Measurements from ENCODE around the gene COPA. TPM values are rescaled to one million over a fixed set of nuclear protein-coding genes. Genes with fewer than 3 reads are reported as not detected.

The COPA gene
- total RNA-seq, 1 donor from 2014 or later: 178 TPM

DNA sequence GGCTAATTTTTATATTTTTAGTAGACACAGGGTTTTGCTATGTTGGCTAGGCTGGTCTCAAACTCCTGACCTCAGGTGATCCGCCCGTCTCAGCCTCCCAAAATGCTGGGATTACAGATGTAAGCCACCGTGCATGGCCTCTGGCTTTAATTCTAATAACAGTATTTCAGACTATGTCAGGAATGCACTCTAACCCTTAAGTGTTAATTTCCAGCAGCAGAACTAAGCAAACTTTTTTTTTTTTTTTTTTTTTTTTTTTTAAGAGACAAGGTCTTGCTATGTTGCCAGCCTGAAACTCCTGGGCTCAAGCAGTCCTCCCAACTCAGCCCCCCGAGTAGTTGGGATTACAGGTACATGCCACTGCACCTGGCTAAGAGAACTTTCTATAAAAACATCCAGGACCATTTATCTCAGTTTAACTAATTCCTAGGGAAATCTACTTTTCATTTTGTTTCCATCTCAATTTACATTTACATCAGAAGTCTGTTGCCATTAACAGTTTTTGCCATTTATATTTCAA, 87.2 kb downstream of the COPA start:
- H3K4me3 Mint-ChIP-seq (ENCODE audit: unreplicated experiment): no peak overlapping the region
- DNase-seq (ENCODE audit: low spot score): no peak
- H3K9me3 Mint-ChIP-seq (ENCODE audit: unreplicated experiment): no peaks in the 10 kb centered on the region
- TF ChIP-seq, protein P1, sequence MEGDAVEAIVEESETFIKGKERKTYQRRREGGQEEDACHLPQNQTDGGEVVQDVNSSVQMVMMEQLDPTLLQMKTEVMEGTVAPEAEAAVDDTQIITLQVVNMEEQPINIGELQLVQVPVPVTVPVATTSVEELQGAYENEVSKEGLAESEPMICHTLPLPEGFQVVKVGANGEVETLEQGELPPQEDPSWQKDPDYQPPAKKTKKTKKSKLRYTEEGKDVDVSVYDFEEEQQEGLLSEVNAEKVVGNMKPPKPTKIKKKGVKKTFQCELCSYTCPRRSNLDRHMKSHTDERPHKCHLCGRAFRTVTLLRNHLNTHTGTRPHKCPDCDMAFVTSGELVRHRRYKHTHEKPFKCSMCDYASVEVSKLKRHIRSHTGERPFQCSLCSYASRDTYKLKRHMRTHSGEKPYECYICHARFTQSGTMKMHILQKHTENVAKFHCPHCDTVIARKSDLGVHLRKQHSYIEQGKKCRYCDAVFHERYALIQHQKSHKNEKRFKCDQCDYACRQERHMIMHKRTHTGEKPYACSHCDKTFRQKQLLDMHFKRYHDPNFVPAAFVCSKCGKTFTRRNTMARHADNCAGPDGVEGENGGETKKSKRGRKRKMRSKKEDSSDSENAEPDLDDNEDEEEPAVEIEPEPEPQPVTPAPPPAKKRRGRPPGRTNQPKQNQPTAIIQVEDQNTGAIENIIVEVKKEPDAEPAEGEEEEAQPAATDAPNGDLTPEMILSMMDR (IDR thresholded peaks at IDR 0.05; ENCODE audit: unreplicated experiment): no peak
- H3K4me1 Mint-ChIP-seq (ENCODE audit: unreplicated experiment): peaks cover 16% of the 10 kb centered on the region
- peaks cover 3% of the 10 kb centered on the region for H3K36me3 Mint-ChIP-seq (ENCODE audit: low read depth, unreplicated experiment)
- no peaks in the 10 kb centered on the region for H3K27me3 Mint-ChIP-seq (ENCODE audit: unreplicated experiment)
- H3K27ac Mint-ChIP-seq (ENCODE audit: unreplicated experiment): no peak overlapping the region

DNA sequence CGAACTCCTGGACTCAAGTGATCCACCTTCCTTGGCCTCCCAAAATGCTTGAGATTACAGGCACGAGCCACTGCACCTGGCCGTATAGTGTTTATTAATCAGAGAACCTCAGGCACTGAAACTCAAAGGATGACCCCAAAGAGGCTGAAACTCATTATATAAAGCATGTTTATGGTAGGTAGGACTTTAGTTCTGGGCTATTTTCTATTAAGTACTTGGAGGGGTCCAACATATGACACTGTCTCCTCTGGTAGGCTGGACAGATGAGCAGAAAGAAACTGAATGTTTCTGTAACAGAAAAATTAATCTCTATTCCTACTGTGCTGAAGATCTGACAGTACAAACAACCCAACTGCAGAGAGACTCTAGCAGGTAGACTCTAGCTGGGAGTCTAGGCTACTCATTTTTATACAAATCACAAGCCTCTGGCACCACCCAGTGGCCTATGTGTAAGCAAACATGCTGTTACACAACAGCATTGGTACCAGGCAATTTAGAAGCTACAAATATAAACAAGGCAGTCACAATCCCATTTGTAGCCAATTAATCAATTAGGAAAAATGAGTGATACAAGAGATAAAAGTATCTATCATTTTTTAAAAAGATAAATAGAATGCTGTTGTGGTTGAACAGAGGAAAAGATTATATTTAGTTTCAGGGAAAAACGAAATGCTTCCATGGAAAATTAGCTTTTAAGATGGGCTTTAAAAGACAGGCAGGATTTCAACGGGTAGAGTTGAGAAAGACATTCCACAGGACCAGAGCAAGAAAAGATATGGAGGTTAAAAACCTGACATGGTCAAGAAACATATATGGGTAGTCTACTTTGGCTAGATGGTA, 91.1 kb downstream of the COPA start:
- TF ChIP-seq, protein P1 (IDR thresholded peaks at IDR 0.05; ENCODE audit: unreplicated experiment): peak; percentile 31
- H3K36me3 Mint-ChIP-seq (ENCODE audit: low read depth, unreplicated experiment): no peaks in the 10 kb centered on the region
- H3K4me1 Mint-ChIP-seq (ENCODE audit: unreplicated experiment): no peaks in the 10 kb centered on the region
- H3K27ac Mint-ChIP-seq (ENCODE audit: unreplicated experiment): peak overlapping the region; percentile 2
- no peaks in the 10 kb centered on the region for H3K9me3 Mint-ChIP-seq (ENCODE audit: unreplicated experiment)
- no peak overlapping the region for H3K4me3 Mint-ChIP-seq (ENCODE audit: unreplicated experiment)
- H3K27me3 Mint-ChIP-seq (ENCODE audit: unreplicated experiment): no peaks in the 10 kb centered on the region
- DNase-seq (ENCODE audit: low spot score): peak; percentile 51

DNA sequence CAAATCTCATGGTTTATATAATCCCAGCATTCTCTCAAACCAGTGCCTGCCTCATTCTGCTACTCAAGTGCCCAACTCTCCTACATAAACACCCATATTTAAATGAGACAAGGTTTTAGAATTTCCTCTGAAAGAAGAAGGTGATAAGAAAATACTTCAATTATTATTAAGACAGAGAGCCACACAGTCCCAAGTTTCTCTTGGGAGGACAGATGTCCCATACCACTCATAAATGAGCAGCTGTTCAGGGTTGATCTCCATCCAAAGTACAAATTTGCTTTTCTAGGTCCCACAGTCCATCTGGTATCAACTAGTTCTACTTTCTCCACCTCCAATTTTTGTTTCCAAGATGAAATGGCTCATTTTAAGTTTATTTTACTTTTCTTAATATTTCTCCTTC, 92.0 kb downstream of the COPA start:
- Mint-ChIP-seq H3K36me3 (ENCODE audit: low read depth, unreplicated experiment) (no peaks in the 10 kb centered on the region), H3K27me3 (ENCODE audit: unreplicated experiment) (no peaks in the 10 kb centered on the region), H3K4me3 (ENCODE audit: unreplicated experiment) (no peak overlapping the region), H3K4me1 (ENCODE audit: unreplicated experiment) (no peaks in the 10 kb centered on the region), H3K27ac (ENCODE audit: unreplicated experiment) (no peak overlapping the region), H3K9me3 (ENCODE audit: unreplicated experiment) (no peaks in the 10 kb centered on the region)
- DNase-seq (ENCODE audit: low spot score): no peak
- TF ChIP-seq, protein P1 (IDR thresholded peaks at IDR 0.05; ENCODE audit: unreplicated experiment): no peak

DNA sequence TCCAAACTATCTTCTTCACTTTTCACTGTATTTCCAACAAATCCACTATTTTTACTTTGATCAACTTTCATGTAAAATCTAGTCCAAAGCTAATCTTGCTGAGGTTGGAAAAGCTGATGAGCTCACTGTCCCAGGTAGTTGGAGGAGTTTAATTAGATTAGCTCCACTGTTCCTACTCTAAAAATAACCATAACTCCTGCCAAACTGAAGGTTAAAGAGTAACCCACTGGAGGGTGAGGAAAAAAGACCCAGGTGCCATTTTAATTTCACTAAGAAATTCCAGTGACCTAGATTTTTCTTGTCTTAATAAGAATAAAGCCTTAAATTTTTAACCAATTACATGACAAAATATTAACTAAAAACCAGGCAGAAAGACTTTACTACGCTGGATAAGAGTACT, 96.0 kb downstream of the COPA start:
- H3K4me3 Mint-ChIP-seq (ENCODE audit: unreplicated experiment): no peak overlapping the region
- no peak overlapping the region for H3K27ac Mint-ChIP-seq (ENCODE audit: unreplicated experiment)
- H3K4me1 Mint-ChIP-seq (ENCODE audit: unreplicated experiment): peaks cover 31% of the 10 kb centered on the region
- H3K27me3 Mint-ChIP-seq (ENCODE audit: unreplicated experiment): no peaks in the 10 kb centered on the region
- no peaks in the 10 kb centered on the region for H3K9me3 Mint-ChIP-seq (ENCODE audit: unreplicated experiment)
- TF ChIP-seq, protein P1 (IDR thresholded peaks at IDR 0.05; ENCODE audit: unreplicated experiment): no peak
- no peak for DNase-seq (ENCODE audit: low spot score)
- no peaks in the 10 kb centered on the region for H3K36me3 Mint-ChIP-seq (ENCODE audit: low read depth, unreplicated experiment)

DNA sequence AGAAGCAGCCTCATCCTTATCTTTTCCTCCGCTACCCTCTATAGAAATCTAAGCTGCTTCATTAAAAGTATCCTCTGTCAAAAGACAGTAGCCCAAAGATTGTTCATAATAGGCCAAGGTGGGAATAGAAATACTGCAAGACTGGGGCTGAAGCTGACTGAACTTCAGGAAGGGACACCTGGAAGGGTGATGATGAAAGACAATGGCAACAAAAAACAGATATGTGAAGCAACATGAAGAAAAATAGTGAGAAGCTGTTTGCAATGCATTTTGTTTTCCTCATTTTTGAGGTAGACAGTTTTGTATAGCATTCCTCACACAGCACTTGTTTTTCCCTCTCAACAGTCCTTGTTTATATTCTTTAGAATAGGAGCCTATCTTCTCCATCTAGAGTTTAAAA, 97.6 kb downstream of the COPA start:
- no peak for DNase-seq (ENCODE audit: low spot score)
- Mint-ChIP-seq H3K27ac (ENCODE audit: unreplicated experiment) (no peak overlapping the region), H3K9me3 (ENCODE audit: unreplicated experiment) (no peaks in the 10 kb centered on the region), H3K4me1 (ENCODE audit: unreplicated experiment) (peaks cover 36% of the 10 kb centered on the region), H3K4me3 (ENCODE audit: unreplicated experiment) (no peak overlapping the region), H3K27me3 (ENCODE audit: unreplicated experiment) (no peaks in the 10 kb centered on the region), H3K36me3 (ENCODE audit: low read depth, unreplicated experiment) (peaks cover 8% of the 10 kb centered on the region)
- TF ChIP-seq, protein P1 (IDR thresholded peaks at IDR 0.05; ENCODE audit: unreplicated experiment): no peak

Data from endothelial cell (in vitro differentiated cells).